ENCODE results near the gene KIF5C.

GRCh38 chr2:149017116-149017985, 142.3 kb downstream of the KIF5C start:
- TF ChIP-seq SIN3A (IDR thresholded peaks at IDR 0.05; ENCODE audit: borderline replicate concordance, insufficient read depth, low read depth, low read length) (no peak), TCF7L2 (IDR thresholded peaks at IDR 0.05; ENCODE audit: low read depth, low read length) (no peak)

All from Panc1 (cell line).